GM21515 (cell line): ENCODE measurements around the gene RAN.
"Not testable (repeated sequence)": the region's sequence is repeated elsewhere in the genome, so short reads cannot be mapped to it uniquely, and the experiment has no call there.

Source experiments
- ATAC-seq: cut with Tn5 transposase; IDR thresholded peaks from one replicate; pipeline ENCODE4 v1.9.1; 2021; ENCODE audit not compliant: unreplicated experiment

The RAN gene

DNA sequence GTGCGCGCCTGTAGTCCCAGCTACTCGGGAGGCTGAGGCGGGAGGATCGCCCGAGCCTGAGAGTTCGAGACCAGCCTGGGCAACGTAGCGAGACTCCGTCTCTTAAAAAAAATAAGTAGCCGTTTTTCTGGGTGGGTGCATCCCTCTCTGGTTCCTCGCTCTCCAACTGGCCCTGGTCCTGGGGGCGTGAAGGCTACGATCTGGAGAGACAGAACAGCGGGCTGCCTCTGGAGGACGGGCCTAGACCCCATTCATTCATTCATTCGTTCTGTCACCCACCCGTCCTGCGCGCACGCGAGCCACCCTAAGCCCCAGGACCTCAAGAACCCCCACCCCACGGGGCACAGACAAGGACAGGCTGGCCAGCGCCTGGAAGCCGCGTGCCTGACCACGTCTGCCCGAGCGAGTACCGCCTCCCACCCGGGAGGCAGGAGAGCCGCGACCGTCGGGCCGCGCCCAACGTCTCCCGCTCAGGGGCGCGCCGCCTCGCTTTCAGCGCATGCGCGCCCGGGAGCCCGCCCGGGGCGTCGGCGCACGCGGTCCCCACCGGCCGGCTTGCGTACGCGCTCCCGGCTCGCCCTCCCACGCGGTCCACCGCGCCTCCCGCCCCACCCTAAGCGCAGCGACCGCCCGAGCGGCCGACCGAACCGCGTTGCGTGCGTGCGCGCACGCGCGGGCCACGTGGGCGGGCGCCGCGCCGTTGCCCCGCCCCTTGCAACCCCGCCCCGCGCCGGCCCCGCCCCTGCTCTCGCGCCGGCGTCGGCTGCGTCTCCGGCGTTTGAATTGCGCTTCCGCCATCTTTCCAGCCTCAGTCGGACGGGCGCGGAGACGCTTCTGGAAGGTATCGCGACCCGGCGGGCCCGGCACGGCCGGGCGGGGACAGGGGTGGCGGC lies at the start of gene RAN:
RAN (plus strand) TSS at position 781 of the 893 bp plus-strand sequence. CDS start 528 bp downstream, outside the sequence.
- ATAC-seq: peak; percentile 64

- no peak for ATAC-seq
These were observed 46.1 kb upstream of the RAN start for GRCh38 chr12:130825771-130826150.

- no peak for ATAC-seq
These were observed 45.6 kb upstream of the RAN start for GRCh38 chr12:130826151-130826801.

DNA sequence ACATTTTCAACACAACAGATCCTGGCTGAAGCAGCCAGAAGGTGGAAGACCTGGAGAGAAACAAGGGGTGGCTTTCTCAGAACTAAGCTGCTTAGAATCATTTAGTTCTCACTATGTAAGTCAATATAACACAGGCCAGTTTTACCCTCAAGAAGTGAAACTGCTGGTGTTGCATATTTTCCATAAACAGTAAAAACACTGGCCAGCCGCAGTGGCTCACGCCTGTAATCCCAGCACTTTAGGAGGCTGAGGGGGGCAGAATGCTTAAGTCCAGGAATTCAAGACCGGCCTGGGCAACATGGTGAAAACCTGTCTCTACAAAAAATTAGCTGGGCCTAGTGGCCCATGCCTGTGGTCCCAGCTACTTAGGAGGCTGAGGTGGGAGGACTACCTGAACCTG lies 44.4 kb upstream of the RAN start:
- no peak for ATAC-seq

- no peak for ATAC-seq
These were observed 43.0 kb upstream of the RAN start for GRCh38 chr12:130828895-130829294.

DNA sequence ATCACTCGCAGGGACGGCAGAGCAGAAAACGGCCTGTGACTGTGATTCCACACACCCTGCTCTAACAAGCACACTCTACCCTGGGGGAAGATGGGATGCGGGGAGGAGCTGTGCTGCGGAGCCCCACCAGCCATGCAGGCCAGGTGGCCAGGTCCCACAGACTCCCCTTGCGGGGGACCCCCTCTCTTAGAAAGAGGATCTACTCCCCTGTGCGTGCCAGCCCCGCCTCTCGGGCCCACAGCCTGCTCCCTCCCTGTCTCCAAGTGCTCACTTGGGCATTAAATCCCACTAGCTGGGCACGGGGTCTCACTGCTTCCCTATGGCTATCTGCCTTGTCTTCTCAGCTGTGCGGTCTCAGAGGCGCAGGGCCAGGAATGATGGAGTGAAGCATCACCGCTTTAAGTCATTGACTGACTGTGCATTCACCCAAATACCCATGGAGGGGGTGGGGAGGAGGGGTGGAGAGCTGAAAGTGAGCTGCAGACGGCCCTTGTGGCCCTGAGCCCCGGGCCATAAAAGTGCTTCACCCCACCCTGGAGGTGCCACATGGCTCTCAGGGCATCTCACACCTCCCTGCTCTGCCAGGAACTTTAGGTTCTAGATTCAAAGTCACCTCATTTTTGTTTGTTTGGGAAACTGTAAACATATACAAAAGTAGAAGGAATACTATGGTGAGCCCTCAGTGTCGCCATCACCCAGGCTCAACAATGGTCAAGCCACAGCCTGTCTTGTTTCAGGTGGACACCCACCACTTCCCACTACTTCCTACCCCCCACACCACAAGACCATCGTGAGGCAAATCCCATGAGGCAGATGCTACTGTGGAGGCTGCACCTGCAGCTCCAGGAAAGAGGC lies 42.2 kb upstream of the RAN start:
- no peak for ATAC-seq

DNA sequence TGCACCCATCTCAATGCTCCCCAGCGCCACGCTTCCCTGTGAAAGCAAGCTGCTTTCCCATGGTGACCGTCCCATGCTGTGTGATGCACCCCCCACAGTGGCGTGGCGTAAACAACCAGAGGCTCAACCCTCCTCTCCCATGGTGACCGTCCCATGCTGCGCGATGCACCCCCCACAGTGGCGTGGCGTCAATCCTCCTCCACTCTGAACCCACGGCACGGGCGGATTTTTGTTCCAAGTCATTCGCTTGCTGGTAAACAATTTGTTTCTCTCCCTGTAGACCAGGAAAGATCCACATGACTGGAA lies 41.7 kb upstream of the RAN start:
- no peak for ATAC-seq

GRCh38 chr12:130831246-130831645 lies 40.6 kb upstream of the RAN start:
- ATAC-seq: no peak

DNA sequence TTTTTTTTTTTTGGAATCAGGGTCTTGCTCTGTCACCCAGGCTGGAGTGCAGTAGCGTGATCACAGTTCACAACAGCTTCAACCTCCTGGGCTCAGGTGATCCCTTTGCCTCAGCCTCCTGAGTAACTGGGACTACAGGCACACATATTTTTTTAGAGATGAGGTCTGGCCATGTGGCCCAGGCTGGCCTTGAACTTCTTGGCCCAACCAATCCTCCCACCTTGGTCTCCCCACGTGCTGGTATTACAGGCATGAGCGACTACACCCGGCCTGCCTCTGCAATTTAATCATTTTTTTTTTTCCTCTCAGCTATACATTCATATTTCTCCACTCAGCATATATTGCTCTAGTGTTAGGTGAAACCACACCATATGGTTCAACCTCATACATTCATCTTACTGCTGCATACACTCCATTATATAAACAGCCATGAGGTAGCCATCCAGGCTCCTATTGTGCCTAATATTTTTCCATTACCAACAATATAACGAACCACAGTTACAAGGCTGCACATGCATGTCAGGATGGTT lies 39.9 kb upstream of the RAN start:
- no peak for ATAC-seq

GRCh38 chr12:130832561-130833209 lies 39.2 kb upstream of the RAN start:
- ATAC-seq: no peak

- no peak for ATAC-seq
These were observed 36.9 kb upstream of the RAN start for GRCh38 chr12:130835011-130835410.

- no peak for ATAC-seq
These were observed 36.4 kb upstream of the RAN start for GRCh38 chr12:130835436-130835835.

DNA sequence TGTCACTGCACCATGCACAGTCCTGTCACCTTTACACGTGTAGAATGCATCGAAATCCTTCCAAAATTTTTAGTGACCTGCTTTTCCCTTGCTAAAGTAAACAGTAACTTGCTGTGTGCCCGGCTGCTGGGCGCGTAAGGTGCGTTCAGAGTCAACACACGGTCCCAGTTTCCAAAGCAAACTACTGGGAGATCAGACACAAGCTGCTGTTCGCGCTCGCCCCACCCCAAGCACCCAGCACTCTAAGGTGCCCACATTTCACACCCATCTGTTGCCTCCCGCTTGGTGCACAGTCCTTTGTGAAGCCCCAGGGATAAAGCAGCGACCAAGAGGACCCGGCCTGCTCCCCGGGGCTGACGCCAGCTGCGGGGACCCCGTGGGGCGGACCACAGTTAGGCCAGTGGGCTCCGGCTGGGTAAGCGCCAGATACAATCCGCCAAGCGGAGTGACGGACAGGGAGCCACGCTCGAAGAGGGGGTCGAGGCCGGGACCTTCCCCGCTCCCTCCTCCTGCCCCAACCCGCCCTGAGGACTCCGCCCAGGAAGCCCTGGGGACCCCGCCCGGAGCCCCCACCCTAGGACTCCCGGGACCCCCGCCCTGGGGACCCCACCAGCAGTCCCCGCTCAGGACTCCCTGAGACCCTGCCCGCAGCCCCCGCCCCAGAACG lies 33.4 kb upstream of the RAN start:
- ATAC-seq: peak; percentile 26

- peak; percentile 92 for ATAC-seq
These were observed 32.7 kb upstream of the RAN start, which contains the start of gene STX2 for GRCh38 chr12:130838951-130839769. STX2 (minus strand) TSS chr12:130839250; CDS start chr12:130839099, 151 bp downstream.

GRCh38 chr12:130839770-130840404 lies 32.0 kb upstream of the RAN start:
- ATAC-seq: no peak

- ATAC-seq: no peak
These were observed 25.5 kb upstream of the RAN start for GRCh38 chr12:130846369-130846768.

DNA sequence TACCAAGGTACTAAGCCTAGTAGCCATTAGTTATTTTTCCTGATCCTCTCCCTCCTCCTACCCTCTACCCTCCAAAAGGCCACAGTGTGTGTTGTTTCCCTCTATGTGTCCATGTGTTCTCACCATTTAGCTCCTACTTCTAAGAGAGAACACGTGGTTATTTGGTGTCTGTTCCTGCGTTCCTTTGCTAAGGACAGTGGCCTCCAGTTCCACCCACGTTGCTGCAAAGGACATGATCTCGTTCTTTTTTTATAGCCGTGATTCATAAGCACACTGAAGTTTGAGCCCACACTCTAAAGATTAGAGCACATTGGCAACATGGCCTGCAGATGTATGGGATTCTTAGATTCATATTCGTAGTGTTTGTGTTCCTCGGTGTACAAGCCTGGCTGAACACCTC lies 24.8 kb upstream of the RAN start:
- ATAC-seq: no peak

- not testable (repeated sequence) for ATAC-seq
These were observed 23.8 kb upstream of the RAN start for GRCh38 chr12:130848105-130848504.

GRCh38 chr12:130848785-130849305 lies 23.0 kb upstream of the RAN start:
- ATAC-seq: not testable (repeated sequence)
